IMR-90 (cell line): ENCODE data around the gene GRIFIN. TPM values are rescaled to one million over a fixed set of nuclear protein-coding genes. Genes with fewer than 3 reads are reported as not detected.

Source experiments
- ATAC-seq: fragments of 200-7000 bp; cut with Tn5 transposase; 2 replicates; pipeline ENCODE4 v1.9.1; 2020; ENCODE audit warnings: low read depth, mild to moderate bottlenecking, moderate library complexity
- BruUV-seq: library from RNA; stranded (reverse); fragments of 400-500 nt; replicated peaks from 2 replicates; lab custom pipeline; 2021; lab: Mats Ljungman, UMichigan
- CTCF ChIA-PET: fragments of 300-600 bp; formaldehyde crosslinking; extraction: SDS; loops from one replicate; lab custom pipeline; 2021; ENCODE audit warnings: antibody characterized with exemption; lab: Yijun Ruan, JAX
- POLR2A ChIA-PET: fragments of 300-600 bp; sonication (Branson Sonifier 250); formaldehyde crosslinking; loops from one replicate; lab custom pipeline; 2022; ENCODE audit warnings: antibody characterized with exemption; ENCODE audit not compliant: unreplicated experiment; lab: Charles Lee
- DNase-seq: peaks from one replicate; pipeline ENCODE4 v3.0.0; 2013
- H2AFZ ChIP-seq: replicated peaks from 2 replicates; pipeline ENCODE3; 2013; ENCODE audit warnings: low read length, mild to moderate bottlenecking; ENCODE audit not compliant: poor library complexity
- H2AK5ac ChIP-seq: 2 replicates; pipeline ENCODE4 v1.6.1; 2013; ENCODE audit warnings: low read depth, low read length, inconsistent platforms
- H2AK9ac ChIP-seq: replicated peaks from 2 replicates; pipeline ENCODE3; 2013; ENCODE audit warnings: mild to moderate bottlenecking, low read depth, low read length, moderate library complexity; ENCODE audit not compliant: poor library complexity
- H2BK120ac ChIP-seq: 2 replicates; pipeline ENCODE4 v1.6.1; 2013; ENCODE audit warnings: low read depth, low read length, inconsistent platforms
- H2BK15ac ChIP-seq: 3 replicates; pipeline ENCODE4 v1.6.1; 2013; ENCODE audit warnings: low read depth, low read length, inconsistent platforms
- H2BK20ac ChIP-seq: 2 replicates; pipeline ENCODE4 v1.6.1; 2013; ENCODE audit warnings: low read depth, mild to moderate bottlenecking, inconsistent platforms, low read length, moderate library complexity
- H2BK5ac ChIP-seq: 2 replicates; pipeline ENCODE4 v1.6.1; 2013; ENCODE audit warnings: mild to moderate bottlenecking, low read depth, low read length, inconsistent platforms; ENCODE audit not compliant: poor library complexity, severe bottlenecking
- H3K14ac ChIP-seq: replicated peaks from 2 replicates; pipeline ENCODE4 v1.6.1; 2013; ENCODE audit warnings: low read depth, low read length, inconsistent platforms
- H3K18ac ChIP-seq: 2 replicates; pipeline ENCODE4 v1.6.1; 2013; ENCODE audit warnings: low read depth, low read length, control low read depth
- H3K23ac ChIP-seq: 2 replicates; pipeline ENCODE4 v1.6.1; 2013; ENCODE audit warnings: low read depth, low read length, inconsistent platforms
- H3K27ac ChIP-seq: 2 replicates; pipeline ENCODE4 v1.5.1; 2013; ENCODE audit warnings: mild to moderate bottlenecking, control low read depth, low read length; ENCODE audit not compliant: insufficient read depth
- H3K27me3 ChIP-seq: 2 replicates; pipeline ENCODE4 v1.6.1; 2013; ENCODE audit warnings: low read length; ENCODE audit not compliant: control insufficient read depth, insufficient read depth
- H3K36me3 ChIP-seq: 2 replicates; pipeline ENCODE4 v1.6.1; 2013; ENCODE audit warnings: low read length, mixed read lengths; ENCODE audit not compliant: control insufficient read depth, insufficient read depth
- H3K4ac ChIP-seq: 2 replicates; pipeline ENCODE4 v1.6.1; 2013; ENCODE audit warnings: low read depth, low read length, inconsistent platforms
- H3K4me1 ChIP-seq: 2 replicates; pipeline ENCODE4 v1.6.1; 2013; ENCODE audit warnings: low read length, mixed read lengths; ENCODE audit not compliant: control insufficient read depth, insufficient read depth
- H3K4me2 ChIP-seq: 2 replicates; pipeline ENCODE4 v1.6.1; 2013; ENCODE audit warnings: low read depth, mild to moderate bottlenecking, control low read depth, low read length, moderate library complexity
- H3K4me3 ChIP-seq: 2 replicates; pipeline ENCODE4 v1.5.1; 2013; ENCODE audit warnings: low read depth, mild to moderate bottlenecking, control low read depth, low read length, moderate library complexity; ENCODE audit not compliant: insufficient read depth
- H3K56ac ChIP-seq: 2 replicates; pipeline ENCODE4 v1.6.1; 2013; ENCODE audit warnings: low read length, inconsistent platforms; ENCODE audit not compliant: insufficient read depth; ENCODE audit errors: extremely low read depth
- H3K79me1 ChIP-seq, 2 experiments: 2 replicates each; pipeline ENCODE4 v1.6.1; 2013; ENCODE audit warnings: low read length in 2 of 2, inconsistent platforms in 1 of 2, low read depth in 1 of 2
- H3K9ac ChIP-seq: 2 replicates; pipeline ENCODE4 v1.6.1; 2013; ENCODE audit warnings: low read depth, low read length, control low read depth
- H3K9me1 ChIP-seq: 2 replicates; pipeline ENCODE4 v1.6.1; 2013; ENCODE audit warnings: low read length, inconsistent platforms; ENCODE audit not compliant: insufficient read depth
- H3K9me3 ChIP-seq: 2 replicates; pipeline ENCODE4 v1.6.1; 2013; ENCODE audit warnings: low read length; ENCODE audit not compliant: control insufficient read depth, insufficient read depth
- H4K20me1 ChIP-seq: 2 replicates; pipeline ENCODE4 v1.6.1; 2013; ENCODE audit warnings: low read length, inconsistent platforms; ENCODE audit not compliant: insufficient read depth
- H4K5ac ChIP-seq: 2 replicates; pipeline ENCODE4 v1.6.1; 2013; ENCODE audit warnings: mild to moderate bottlenecking, low read depth, low read length, control low read depth
- H4K8ac ChIP-seq, 2 experiments: 2 replicates each; pipeline ENCODE4 v1.6.1; 2013; ENCODE audit warnings: low read depth in 2 of 2, low read length in 2 of 2, control low read depth in 1 of 2, inconsistent platforms in 1 of 2
- H4K91ac ChIP-seq: 2 replicates; pipeline ENCODE4 v1.6.1; 2013; ENCODE audit warnings: low read depth, low read length, inconsistent platforms; ENCODE audit not compliant: insufficient read depth
- ELK1 ChIP-seq: fragments of 150-350 bp; IDR thresholded peaks from 2 replicates; pipeline ENCODE4 v1.6.1; 2016; ENCODE audit warnings: low read depth, mild to moderate bottlenecking, low read length, moderate library complexity, borderline replicate concordance
- USF2 ChIP-seq: fragments of 150-350 bp; IDR thresholded peaks from 2 replicates; pipeline ENCODE4 v1.6.1; 2017; ENCODE audit warnings: mild to moderate bottlenecking, antibody characterized with exemption, low read length, low read depth
- WGBS, 2 experiments: methylation state at CpG; one replicate each; pipeline versions ENCODE4 v1.1.5 to v1.1.7; 2013; ENCODE audit warnings: missing lambda C conversion rate in 2 of 2; ENCODE audit not compliant: insufficient read length in 1 of 2; ENCODE audit errors: extremely low coverage in 2 of 2; 5-methylcytosine and 5-hydroxymethylcytosine counted together
- dilution Hi-C: fragments of 300-500 bp; cut with HindIII; formaldehyde crosslinking; loops from one replicate; pipeline ENCODE4 v1.14.3; 2018; ENCODE audit warnings: low sequenced_read_pairs; ENCODE audit not compliant: unreplicated experiment
- in situ Hi-C: fragments of 300-500 bp; cut with MboI; formaldehyde crosslinking; loops from 3 replicates; pipeline ENCODE4 v1.14.3; 2019; ENCODE audit warnings: low sequenced_read_pairs, inconsistent platforms, mixed read lengths
- intact Hi-C: fragments of 100-400 bp; cut with micrococcal nuclease; formaldehyde crosslinking; loops from 2 replicates; pipeline ENCODE4 v1.10.0; 2022
- polyA plus RNA-seq, 3 experiments: library from polyadenylated mRNA; depleted of rRNA; stranded (reverse); fragments of >200 nt; gene quantifications; 2 replicates each; pipeline ENCODE4 v1.2.3, GENCODE V29; 2012; ENCODE audit warnings: low replicate concordance in 1 of 3
- total RNA-seq: library from RNA; depleted of rRNA; stranded (reverse); fragments of >200 nt; gene quantifications from 2 replicates; pipeline ENCODE4 v1.2.3, GENCODE V29; 2012

GRIFIN gene
- total and polyA plus RNA-seq, 2 of the 4 experiments (the other 2 are of a cell fraction): not detected

- H2AK5ac ChIP-seq: peak overlapping the region; percentile 59
- no peak overlapping the region for H3K23ac ChIP-seq
- intact Hi-C loops: no loop called here
- H2BK20ac ChIP-seq: no peak overlapping the region; the same call in 1 of the 2 replicates
- H4K20me1 ChIP-seq: 0 out of 2 replicates have a peak, but pooled peaks cover 9% of the 10 kb centered on the region
- dilution Hi-C loops: no loop called here
- no peak overlapping the region; the same call in 1 of the 2 replicates for H4K91ac ChIP-seq
- H2BK5ac ChIP-seq: no peak overlapping the region
- no peak overlapping the region; the same call in 1 of the 2 replicates for H3K4ac ChIP-seq
- ATAC-seq (no peak), DNase-seq (no peak)
- H3K9me3 ChIP-seq: no peaks in the 10 kb centered on the region
- peaks cover 0 to 4% of the 10 kb centered on the region in 2 experiments; a peak in 1 of 4 replicates for H3K79me1 ChIP-seq
- no peaks in the 10 kb centered on the region for H3K27me3 ChIP-seq
- ChIA-PET CTCF (no interaction called here), POLR2A (no interaction called here)
- no peak overlapping the region for H3K4me3 ChIP-seq
- H3K18ac ChIP-seq: no peak overlapping the region
- H3K4me2 ChIP-seq: no peak overlapping the region
- H3K27ac ChIP-seq: no peak overlapping the region
- no peaks in the 10 kb centered on the region for H3K9me1 ChIP-seq
- TF ChIP-seq ELK1: no peak
- TF ChIP-seq USF2: no peak
- H2BK15ac ChIP-seq: no peak overlapping the region
- H3K36me3 ChIP-seq: no peaks in the 10 kb centered on the region
- no TSS peak for BruUV-seq
- peak overlapping the region; percentile 60 for H2AFZ ChIP-seq
- H2AK9ac ChIP-seq: peak overlapping the region; percentile 47
- WGBS, 2 experiments: 95% methylated on average over 4 of the region's 22 CpGs; no CpG with 5 or more reads in 1 of the 2 experiments
- H4K8ac ChIP-seq: no peak overlapping the region
- H2BK120ac ChIP-seq: no peak overlapping the region
- in situ Hi-C loops: no loop called here
- no peak overlapping the region for H3K14ac ChIP-seq
- H3K9ac ChIP-seq: no peak overlapping the region
- peaks cover 23% of the 10 kb centered on the region for H3K4me1 ChIP-seq
- H3K56ac ChIP-seq: no peak overlapping the region
- H4K5ac ChIP-seq: no peak overlapping the region
These were observed 47.3 kb upstream of the GRIFIN start for GRCh38 chr7:2523461-2523936.
